GM19372 (cell line): ENCODE measurements around the gene KCNK10.

Experiments used
- ATAC-seq: cut with Tn5 transposase; IDR thresholded peaks from one replicate; pipeline ENCODE4 v1.9.1; 2021; ENCODE audit warnings: mild to moderate bottlenecking, low read depth, moderate library complexity; ENCODE audit not compliant: unreplicated experiment

KCNK10 gene

GRCh38 chr14:88321692-88322503, 1.2 kb downstream of the KCNK10 start:
- no peak for ATAC-seq

GRCh38 chr14:88318406-88318805, 4.7 kb downstream of the KCNK10 start:
- no peak for ATAC-seq

- ATAC-seq, result no peak
These were observed 6.5 kb downstream of the KCNK10 start for GRCh38 chr14:88316521-88316920.

GRCh38 chr14:88312257-88312656, 10.8 kb downstream of the KCNK10 start:
- no peak for ATAC-seq

- ATAC-seq, result no peak
These were observed 11.3 kb downstream of the KCNK10 start for GRCh38 chr14:88311780-88312179.

- no peak for ATAC-seq
These were observed 12.6 kb downstream of the KCNK10 start for GRCh38 chr14:88310449-88310848.

- no peak for ATAC-seq
These were observed 13.0 kb downstream of the KCNK10 start for GRCh38 chr14:88310021-88310420.

GRCh38 chr14:88305528-88306322, 17.3 kb downstream of the KCNK10 start:
- no peak for ATAC-seq

- ATAC-seq, result no peak
These were observed 20.0 kb downstream of the KCNK10 start for GRCh38 chr14:88303041-88303440.

- no peak for ATAC-seq
These were observed 21.7 kb downstream of the KCNK10 start for GRCh38 chr14:88301381-88301780.

- ATAC-seq, result no peak
These were observed 22.3 kb downstream of the KCNK10 start for GRCh38 chr14:88300817-88301216.

- ATAC-seq, result no peak
These were observed 23.1 kb downstream of the KCNK10 start for GRCh38 chr14:88299865-88300530.

- no peak for ATAC-seq
These were observed 25.8 kb downstream of the KCNK10 start for GRCh38 chr14:88297306-88297705.

GRCh38 chr14:88296351-88296750, 26.7 kb downstream of the KCNK10 start:
- ATAC-seq, result no peak

GRCh38 chr14:88289996-88290395, 33.1 kb downstream of the KCNK10 start:
- ATAC-seq, result no peak

- ATAC-seq, result no peak
These were observed 33.8 kb downstream of the KCNK10 start for GRCh38 chr14:88289234-88289633.

- ATAC-seq, result no peak
These were observed 36.8 kb downstream of the KCNK10 start for GRCh38 chr14:88286309-88286708.

GRCh38 chr14:88281447-88281846, 41.6 kb downstream of the KCNK10 start:
- ATAC-seq, result no peak

GRCh38 chr14:88276923-88277596, 46.0 kb downstream of the KCNK10 start:
- no peak for ATAC-seq

GRCh38 chr14:88272390-88273269, 50.4 kb downstream of the KCNK10 start:
- ATAC-seq, result no peak
